Globus pallidus (tissue), 1 donor: ENCODE data around the gene DND1.
"Not testable (repeated sequence)": the region's sequence is repeated elsewhere in the genome, so short reads cannot be mapped to it uniquely, and the experiment has no call there.

ENCODE experiments used
- DNase-seq: peaks from one replicate; pipeline ENCODE4 v3.0.0-alpha.2; 2015; ENCODE audit warnings: low spot score

DND1 gene

DNA sequence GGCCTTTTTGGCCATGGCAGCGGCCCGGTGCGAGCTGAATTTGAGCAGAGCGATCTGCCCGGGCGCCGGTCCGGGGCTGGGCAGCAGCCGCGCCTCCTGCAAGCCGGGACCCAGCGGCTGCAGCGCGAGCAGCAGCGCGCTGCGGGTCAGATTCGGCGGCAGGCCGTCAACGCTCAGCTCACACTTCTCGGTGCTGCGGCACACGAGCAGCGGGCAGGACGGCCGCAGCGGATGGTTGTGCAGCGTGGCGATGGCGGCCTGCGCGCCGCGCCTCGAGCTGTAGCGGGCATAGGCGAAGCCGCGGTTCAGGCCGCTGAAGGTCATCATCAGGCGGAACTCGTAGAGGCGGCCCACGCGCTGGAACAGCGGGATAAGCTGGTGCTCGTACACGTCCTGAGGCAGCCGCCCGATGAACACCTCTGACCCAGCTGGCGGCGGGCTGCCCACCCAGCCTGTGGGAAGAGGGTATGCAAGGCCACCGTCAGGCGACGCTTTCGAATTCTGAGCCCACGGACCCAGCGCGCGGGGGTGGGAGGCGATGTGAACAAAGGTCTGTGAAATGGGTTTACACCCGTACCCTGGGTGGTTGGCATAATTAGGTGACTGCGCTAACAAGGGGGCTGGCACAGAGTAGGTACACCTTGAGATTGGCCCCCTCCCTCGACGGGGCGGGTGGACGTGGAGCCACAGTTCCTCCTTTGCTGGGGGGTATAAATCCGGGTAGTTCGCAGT lies 755 bp downstream of the DND1 start:
- DNase-seq, result peak; percentile 13

DNA sequence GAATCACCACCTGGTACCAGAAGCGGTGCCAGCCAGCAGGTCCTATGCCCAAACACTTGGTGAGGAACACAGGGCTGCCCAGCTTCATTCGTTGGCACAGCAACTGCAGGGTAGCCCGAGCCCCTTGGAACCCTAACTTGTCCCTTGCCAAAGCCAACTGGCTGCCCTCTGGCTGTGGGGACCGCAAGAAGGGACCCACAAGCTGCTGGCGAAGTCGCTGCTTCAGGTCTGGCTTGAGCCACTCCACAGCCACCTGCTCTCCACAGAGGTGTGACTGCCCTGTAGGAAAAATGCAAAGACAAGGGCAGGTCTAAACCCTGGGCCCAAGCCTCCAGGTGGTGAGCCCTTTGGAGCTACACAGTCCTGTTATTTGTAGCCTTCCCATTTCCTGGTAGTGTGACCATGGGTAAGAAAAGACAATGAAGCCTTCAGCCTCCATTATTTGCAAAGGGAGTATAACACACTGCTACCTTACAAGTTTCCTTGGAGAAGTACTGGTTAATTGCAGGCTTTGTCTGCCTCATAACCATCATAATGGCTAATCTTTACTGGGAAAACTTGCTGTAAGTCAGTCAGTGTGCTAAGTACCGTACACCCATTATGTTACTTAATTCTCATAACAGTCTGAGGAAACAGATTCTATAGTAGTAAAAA lies 1.8 kb downstream of the DND1 start:
- DNase-seq, result no peak

DNA sequence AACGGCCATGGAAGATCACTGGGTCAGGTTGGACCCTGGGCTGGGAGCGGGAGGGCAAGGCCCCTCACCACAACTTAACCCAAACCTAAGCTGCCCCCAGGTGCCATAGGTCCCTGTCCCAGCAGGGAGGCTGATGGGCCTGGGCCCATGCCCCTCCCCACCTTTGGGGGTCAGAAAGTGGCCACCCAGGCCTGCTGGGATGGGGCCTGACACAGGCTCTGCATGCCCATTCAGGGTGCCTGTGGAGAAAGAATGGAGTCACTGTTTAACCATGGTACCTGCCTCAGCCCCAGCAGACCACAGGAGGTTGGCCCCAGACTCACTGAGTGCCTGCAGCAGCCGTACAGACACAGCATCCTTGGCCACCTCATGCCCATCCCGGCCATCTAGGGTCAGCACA lies 2.3 kb downstream of the DND1 start:
- not testable (repeated sequence) for DNase-seq

DNA sequence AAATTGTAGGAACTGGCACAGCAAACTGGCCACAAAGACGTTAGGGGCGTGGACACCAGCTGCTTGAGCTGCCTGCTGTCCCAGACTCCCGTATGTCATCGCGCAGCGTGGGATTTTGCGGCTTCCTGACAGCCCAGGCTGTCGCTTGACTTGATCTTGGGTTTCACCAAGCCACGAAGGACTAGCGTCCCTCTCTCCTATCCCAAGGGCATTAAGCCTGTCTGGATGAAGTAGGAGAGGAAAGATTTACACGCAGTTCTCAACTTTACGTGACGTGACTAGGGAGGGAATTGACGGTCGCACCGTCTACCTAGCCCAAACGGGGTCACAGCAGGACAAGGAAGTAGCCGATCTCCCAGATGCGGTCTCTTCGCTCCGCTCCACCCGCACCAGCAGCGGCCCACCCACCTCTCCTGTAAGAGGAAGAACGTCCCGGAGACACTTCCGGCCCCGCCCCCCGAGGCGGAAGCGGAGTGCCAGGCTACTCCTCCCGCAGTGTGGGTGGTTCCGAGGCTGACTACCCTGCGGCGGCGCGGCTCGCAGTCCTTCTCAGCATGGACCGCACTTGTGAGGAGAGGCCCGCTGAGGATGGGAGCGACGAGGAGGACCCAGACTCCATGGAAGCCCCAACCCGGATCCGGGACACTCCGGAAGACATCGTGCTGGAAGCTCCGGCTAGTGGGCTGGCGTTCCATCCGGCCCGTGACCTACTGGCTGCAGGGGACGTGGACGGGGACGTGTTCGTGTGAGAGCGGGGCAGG lies 8.8 kb downstream of the DND1 start, which contains the start of gene WDR55:
TSS of gene WDR55 (plus strand) at position 546 of the 761 bp plus-strand sequence. CDS start at position 555, 9 bp downstream.
- DNase-seq, result peak; percentile 95

DNA sequence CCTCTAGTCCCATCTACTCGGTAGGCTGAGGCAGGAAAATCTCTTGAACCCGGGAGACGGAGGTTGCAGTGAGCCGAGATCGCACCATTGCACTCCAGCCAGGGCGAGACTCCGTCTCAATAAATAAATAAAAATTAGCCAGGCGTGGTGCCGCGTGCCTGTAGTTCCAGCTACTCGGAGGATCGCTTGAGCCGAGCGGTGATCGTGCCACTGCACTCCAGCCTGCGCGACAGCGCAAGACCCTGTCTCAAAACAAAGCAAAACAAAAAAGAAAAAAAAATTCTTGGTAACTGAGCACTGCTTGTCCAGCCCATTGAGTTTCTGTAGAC lies 9.4 kb downstream of the DND1 start:
- DNase-seq, result no peak

DNA sequence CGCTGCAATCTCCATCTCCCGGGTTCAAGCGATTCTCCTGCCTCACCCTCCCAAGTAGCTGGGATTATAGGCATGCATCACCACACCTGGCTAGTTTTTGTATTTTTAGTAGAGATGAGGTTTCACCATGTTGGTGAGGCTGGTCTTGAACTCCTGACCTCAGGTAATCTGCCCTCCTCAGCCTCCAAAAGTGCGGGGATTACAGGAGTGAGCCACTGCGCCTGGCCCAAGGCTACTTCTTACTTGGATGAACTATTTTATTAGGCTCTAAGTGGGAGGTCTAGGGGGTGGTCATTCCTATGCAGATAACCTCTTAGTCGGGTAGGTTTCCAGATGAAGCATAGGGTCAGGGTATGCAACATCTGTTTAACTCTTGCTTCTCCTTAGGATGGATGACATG lies 13.0 kb downstream of the DND1 start:
- DNase-seq, result not testable (repeated sequence)

DNA sequence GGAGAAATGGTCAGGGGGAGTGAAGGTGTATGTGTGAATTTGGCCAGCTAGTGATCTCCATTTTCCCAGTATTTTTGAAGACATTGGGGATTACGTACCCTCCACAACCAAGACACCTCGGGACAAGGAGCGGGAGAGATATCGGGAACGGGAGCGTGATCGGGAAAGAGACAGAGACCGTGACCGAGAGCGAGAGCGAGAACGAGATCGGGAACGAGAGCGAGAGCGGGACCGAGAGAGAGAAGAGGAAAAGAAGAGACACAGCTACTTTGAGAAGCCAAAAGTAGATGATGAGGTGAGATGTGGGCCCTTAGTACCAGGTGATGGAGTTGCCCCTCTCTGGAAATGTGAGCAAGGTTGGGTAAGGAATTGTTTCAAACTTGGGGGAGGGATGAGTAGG lies 14.5 kb downstream of the DND1 start:
- DNase-seq, result no peak

DNA sequence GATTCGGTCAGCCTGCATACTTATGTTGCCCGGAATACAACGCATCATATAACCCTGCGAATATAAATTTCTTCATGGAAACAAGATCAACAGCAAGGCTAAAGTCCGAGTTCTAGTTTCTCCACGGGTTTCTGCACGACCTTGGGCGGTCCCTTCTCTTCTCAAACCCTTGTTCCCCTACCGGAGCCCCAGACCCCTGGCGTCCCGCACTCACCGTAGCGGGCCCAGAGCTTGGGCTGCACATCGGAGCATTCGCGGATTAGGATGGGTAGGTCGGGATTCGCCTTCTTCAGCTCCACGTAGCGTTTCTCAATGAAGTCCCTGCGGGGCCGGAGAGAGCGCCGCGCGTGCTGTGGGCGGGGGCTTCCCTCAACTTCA lies 26.3 kb downstream of the DND1 start:
- DNase-seq, result no peak

DNA sequence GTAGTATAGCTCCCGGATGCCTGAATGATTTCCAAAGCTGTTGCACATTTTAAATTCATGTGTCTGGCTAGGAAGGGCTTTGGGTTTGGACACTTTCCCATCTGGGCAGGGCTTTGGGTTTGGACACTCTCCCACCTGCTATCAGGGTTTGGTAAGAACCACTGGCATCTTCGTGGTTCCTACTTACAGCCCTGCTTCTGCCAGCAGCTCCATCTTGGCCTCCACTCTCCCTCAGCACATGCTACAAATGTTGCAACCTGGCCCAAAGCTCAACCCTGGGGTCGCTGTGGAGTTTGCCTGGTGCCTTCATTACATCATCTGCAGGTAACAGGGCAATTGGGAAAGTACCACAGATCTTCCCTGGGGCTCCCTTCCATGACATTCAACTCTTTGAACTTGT lies 30.7 kb downstream of the DND1 start:
- no peak for DNase-seq

DNA sequence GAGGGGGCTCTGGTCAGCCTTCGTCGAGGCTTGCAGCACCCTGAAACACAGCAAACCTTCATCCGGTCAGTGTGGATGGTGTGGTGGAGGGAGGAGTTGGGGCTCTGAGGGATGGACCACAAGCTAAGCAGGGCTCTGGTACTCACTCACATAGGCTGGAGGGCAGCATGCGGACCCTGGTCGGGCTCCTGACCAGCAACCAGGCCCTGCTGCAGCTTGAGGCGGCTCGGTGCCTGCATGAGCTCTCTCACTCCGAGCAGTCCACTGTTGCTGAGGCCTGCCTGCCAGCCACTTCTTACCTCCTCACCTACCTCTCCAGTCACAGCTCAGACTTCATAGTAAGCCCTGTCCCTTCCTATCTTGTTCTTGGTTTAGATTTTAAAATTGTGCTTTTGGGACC lies 31.7 kb downstream of the DND1 start:
- no peak for DNase-seq

DNA sequence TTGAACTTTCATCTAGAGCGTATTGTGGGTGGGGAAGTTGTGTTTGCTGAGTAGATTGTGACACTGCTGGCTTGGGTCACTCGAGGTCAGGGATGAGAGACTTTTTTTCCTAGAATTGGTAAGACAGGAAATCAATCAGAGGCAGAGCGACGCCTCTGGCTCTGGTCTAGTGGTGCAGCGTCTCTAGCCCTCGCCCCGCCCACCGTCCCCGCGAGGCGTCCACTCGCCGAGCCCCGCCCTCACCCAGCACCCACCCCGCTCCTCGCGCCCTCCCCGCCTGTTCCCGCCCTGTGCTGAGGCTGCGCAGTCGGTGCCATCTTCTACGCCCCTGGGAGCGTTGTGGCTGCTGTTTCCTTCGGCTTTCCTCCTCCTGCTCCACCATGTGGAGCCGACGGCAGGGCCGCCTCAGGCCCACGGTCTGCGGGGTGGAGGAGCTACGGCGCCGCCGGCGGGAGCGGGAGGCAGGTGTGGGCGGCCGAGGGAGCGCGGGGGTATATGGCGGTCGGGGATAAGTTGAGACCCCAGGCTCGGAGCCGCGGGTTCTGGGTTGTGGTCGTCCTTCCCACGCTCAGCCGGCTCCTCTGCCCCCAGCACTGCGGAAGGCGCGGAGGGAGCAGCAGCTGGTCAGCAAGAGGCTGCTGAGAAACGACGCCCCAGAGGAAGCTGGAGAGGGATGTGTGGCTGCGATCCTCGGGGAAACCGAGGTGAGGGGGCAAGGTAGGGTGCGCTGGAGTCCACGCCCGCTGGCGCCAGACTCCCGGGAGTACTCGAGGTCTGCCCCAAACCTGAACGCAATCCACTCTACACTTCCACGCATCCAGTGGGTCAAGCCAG lies 34.0 kb downstream of the DND1 start, which contains the start of gene TMCO6:
TSS of gene TMCO6 (plus strand) at position 304 of the 834 bp plus-strand sequence. CDS start at position 381, 77 bp downstream.
- DNase-seq, result peak; percentile 96

DNA sequence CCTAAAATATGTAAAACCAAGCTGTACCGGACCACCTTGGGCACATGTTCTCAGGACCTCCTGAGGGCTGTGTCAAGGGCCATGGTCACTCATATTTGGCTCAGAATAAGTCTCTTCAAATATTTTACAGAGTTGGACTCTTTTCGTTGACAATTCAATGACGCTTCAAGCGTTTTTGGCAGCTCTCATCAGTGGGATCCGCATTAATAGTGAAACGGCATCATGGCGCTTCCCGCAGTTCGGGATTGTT lies 34.6 kb downstream of the DND1 start:
- DNase-seq, result not testable (repeated sequence)

DNA sequence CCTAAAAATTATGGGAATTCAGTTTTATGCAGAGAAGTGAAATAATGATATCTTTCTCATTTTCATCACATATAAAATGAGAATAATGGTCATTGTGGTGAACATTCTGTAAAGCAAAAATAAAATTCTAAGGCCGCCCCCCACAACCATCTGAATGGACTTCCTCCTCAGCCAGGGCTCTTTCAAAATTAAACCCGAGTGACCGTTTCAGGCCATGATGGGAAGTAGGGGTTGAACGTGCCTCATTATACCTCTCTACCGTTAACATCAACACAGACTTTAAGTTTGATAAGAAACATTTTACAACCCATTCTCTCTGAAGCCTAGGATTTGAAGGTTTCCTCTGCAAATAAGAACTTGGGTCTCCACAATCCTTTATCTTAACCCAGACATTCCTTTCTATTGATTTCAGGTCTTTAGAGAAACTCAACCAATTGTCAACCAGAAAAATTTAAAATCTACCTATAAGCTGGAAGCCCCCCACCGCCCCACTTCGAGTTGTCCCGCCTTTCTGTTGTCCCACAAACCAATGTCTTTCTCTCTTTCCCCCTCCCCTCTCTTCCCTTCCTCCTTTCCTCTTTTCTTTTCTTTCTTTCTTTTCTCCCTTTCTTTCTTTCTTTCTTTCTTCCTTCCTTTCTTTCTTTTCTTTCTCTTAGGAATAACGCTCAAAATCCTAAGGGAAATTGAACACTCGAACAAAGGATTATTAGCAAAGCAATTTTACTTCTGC lies 35.8 kb downstream of the DND1 start:
- no peak for DNase-seq

DNA sequence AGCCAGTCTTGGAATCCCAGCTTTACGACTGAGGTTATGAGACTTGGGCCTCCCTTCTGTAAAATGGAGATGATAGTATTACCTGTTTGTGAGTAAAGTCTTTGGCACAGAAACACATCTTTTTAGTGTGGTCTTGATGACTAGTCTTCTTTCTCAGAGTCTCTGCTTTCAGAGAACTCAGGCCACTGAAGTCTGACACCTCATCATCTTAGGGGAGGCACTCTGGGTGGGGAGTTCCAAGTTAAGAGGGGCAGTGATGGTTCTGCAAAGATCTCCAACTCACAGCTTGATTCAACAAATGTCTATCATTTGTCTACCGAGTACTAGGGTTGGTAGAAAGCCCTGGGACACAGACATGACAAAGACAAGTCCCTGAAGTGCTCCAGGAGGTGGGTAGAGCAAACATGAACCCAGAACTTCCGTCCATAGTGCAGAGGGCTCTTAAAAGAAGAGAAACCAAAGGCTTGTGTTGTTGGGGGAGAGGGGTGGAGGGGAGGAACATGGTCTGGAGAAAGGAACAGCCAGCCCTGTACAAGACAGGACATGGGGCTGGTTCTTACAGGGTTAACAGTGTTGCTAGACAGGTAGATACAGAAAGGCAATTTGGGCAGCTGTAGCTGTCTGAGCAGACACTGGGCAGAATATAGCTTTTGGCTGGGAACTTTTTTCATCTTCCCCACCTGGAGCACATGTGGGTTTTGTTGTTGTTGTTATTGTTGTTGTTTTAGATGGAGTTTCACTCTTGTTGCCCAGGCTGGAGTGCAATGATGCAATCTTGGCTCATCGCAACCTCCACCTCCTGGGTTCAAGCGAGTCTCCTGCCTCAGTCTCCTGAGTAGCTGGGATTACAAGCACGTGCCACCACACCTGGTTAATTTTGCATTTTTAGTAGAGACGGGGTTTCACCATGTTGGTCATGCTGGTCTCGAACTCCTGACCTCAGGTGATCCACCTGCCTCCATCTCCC lies 37.8 kb downstream of the DND1 start:
- no peak for DNase-seq

DNA sequence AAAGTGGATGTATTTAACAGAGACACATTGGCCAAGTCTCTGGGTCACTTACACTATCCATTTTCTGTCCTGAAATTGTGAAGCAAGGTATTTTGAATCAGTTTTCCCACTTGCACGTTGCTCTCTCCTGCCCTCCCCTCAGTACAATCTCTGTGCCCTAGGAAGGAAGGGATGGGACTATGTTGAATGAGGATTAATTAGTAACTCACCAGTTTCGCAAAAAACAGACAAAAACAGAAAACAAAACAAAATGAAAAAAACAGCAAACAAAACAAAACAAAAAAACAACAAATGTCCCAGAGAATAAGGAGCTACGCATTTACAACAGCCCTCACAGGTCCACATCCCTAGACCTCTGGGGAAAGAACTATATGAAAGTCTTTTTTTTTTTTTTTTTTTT lies 39.3 kb downstream of the DND1 start:
- no peak for DNase-seq

DNA sequence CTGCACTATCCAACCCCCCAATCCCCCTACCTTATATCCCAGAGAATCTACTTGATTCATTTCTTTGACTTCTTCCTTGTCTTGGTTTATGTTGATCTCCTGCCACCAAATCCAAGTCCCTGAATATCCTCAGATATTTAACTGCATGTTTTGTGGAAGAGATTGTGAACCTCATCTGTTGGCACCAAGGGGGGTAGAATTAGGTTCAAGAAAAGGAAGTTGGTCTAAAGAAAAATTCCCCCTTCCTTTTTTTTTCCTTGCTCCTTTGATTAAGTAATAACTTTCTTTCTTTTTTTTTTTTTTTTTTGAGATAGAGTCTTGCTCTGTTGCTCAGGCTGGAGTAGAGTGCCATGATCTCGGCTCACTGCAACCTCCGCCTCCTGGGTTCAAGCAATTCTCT lies 39.9 kb downstream of the DND1 start:
- DNase-seq, result no peak

DNA sequence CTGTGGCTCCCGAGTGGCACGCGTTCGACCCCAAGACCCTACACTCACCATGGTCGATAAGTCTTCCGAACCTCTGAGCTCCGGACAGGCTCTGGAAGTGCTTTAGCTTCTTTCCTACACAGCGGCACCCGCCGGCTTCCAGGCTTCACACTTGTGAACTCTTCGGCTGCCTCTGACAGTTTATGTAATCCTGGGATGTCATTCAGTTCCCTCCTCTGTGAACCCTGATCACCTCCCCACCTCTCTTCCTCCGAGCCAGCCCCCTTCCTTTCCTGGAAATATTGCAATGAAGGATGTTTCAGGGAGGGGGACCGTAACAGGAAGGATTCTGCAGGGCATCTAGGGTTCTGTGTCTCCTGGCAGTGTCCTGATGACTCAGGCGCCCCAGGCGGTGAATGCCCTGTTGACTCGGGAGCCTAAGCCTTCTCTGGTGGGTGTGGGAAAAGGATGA lies 40.3 kb downstream of the DND1 start, which contains the start of gene CD14:
TSS of gene CD14 (minus strand) at position 155 of the 451 bp plus-strand sequence. CDS start at position 51, 104 bp downstream.
- peak; percentile 38 for DNase-seq

DNA sequence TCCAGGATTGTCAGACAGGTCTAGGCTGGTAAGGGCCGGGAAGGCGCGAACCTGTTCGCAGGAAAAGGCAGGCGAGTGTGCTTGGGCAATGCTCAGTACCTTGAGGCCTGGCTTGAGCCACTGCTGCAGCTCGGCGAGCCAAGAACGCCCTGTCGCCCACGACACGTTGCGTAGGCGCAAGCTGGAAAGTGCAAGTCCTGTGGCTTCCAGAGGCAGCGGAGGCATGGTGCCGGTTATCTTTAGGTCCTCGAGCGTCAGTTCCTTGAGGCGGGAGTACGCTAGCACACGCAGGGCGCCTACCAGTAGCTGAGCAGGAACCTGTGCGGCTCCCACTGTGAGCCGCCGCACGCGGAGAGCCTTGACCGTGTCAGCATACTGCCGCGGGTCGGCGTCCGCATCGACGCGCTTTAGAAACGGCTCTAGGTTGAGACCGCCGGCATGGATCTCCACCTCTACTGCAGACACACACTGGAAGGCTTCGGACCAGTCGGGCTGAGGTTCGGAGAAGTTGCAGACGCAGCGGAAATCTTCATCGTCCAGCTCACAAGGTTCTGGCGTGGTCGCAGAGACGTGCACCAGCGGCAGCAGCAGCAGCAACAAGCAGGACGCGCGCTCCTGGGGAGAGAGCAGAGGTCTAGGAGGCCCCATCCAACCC lies 40.9 kb downstream of the DND1 start:
- DNase-seq, result peak; percentile 41

DNA sequence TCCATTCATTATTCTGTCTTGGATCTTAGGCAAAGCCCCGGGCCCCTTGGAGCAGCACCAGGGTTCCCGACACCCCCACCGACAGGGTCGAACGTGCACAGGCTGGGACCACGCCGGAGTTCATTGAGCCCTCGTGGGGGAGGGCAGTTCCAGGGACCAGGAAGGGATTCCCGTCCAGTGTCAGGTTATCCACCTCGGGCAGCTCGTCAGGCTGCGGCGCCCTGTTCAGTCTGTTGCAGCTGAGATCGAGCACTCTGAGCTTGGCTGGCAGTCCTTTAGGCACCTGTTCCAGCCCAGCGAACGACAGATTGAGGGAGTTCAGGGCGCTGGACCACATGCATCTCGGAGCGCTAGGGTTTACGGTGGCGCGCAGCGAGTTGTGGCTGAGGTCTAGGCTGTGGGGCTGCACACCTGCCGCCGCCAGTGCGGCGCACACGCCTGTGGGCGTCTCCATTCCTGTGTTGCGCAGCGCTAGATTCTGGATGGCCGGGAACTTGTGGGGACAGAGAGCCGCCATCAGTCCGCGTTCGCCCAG lies 41.5 kb downstream of the DND1 start:
- DNase-seq, result no peak
